Neural cell (in vitro differentiated cells): Measurements from ENCODE around the gene INSR.

ENCODE experiments used
- CTCF ChIP-seq: fragments of 450-650 bp; IDR thresholded peaks from 2 replicates; pipeline ENCODE4 v1.5.1; 2014; ENCODE audit warnings: antibody characterized with exemption, mild to moderate bottlenecking, moderate library complexity; ENCODE audit not compliant: poor library complexity, severe bottlenecking
- EP300 ChIP-seq: fragments of 450-650 bp; conservative IDR thresholded peaks from 2 replicates; pipeline ENCODE4 v1.6.1; 2014; ENCODE audit warnings: antibody characterized with exemption, mild to moderate bottlenecking, moderate library complexity; ENCODE audit not compliant: poor library complexity, severe bottlenecking
- EZH2 ChIP-seq: fragments of 200-600, 300-800 bp; shearing (Covaris generic), sonication (generic); IDR thresholded peaks from 2 replicates; pipeline ENCODE4 v1.6.1; 2014; ENCODE audit warnings: antibody characterized with exemption, low read length, borderline replicate concordance, mild to moderate bottlenecking; ENCODE audit not compliant: insufficient read depth, poor library complexity, severe bottlenecking
- MXI1 ChIP-seq: fragments of 450-650 bp; conservative IDR thresholded peaks from 2 replicates; pipeline ENCODE4 v1.6.1; 2014; ENCODE audit warnings: antibody characterized with exemption, mild to moderate bottlenecking; ENCODE audit not compliant: poor library complexity, severe bottlenecking
- POLR2AphosphoS5 ChIP-seq: IDR thresholded peaks from 2 replicates; pipeline ENCODE4 v1.6.1; 2012
- RAD21 ChIP-seq: fragments of 450-650 bp; conservative IDR thresholded peaks from 2 replicates; pipeline ENCODE4 v1.6.1; 2014; ENCODE audit warnings: antibody characterized with exemption, mild to moderate bottlenecking, moderate library complexity
- REST ChIP-seq: IDR thresholded peaks from 2 replicates; pipeline ENCODE4 v1.6.1; 2012; ENCODE audit warnings: borderline replicate concordance
- SMC3 ChIP-seq: fragments of 450-650 bp; conservative IDR thresholded peaks from 2 replicates; pipeline ENCODE4 v1.6.1; 2014; ENCODE audit warnings: antibody characterized with exemption, mild to moderate bottlenecking, moderate library complexity; ENCODE audit not compliant: poor library complexity
- TAF1 ChIP-seq: IDR thresholded peaks from 2 replicates; pipeline ENCODE4 v1.6.1; 2012; ENCODE audit warnings: low read depth

- TF ChIP-seq CTCF (no peak), SMC3 (no peak), EP300 (no peak), EZH2 (no peak), TAF1 (no peak), POLR2AphosphoS5 (no peak), MXI1 (no peak), RAD21 (no peak), REST (no peak)
Measured at GRCh38 chr19:7246601-7247000, 47.6 kb downstream of the INSR start.
